IgD-negative memory B cell (primary cell): ENCODE results near the gene HLA-DOB. TPM values are rescaled to one million over a fixed set of nuclear protein-coding genes. Genes with fewer than 3 reads are reported as not detected.

Experiments
- H3K27ac Mint-ChIP-seq, 3 donors: one replicate each; pipeline ENCODE4 v1.8.0; 2020 to 2022; ENCODE audit warnings: mild to moderate bottlenecking in 3 of 3, mixed read lengths in 3 of 3, moderate library complexity in 1 of 3
- H3K27me3 Mint-ChIP-seq: one replicate; pipeline ENCODE4 v1.8.0; 2021; ENCODE audit warnings: mixed read lengths
- H3K36me3 Mint-ChIP-seq: one replicate; pipeline ENCODE4 v1.8.0; 2020; ENCODE audit warnings: mild to moderate bottlenecking, mixed read lengths
- H3K4me1 Mint-ChIP-seq, 3 donors: one replicate each; pipeline ENCODE4 v1.8.0; 2020 to 2022; ENCODE audit warnings: mixed read lengths in 3 of 3, mild to moderate bottlenecking in 1 of 3
- H3K4me3 Mint-ChIP-seq, 4 donors: one replicate each; pipeline ENCODE4 v1.8.0; 2020 to 2022; ENCODE audit warnings: mild to moderate bottlenecking in 4 of 4, mixed read lengths in 4 of 4, moderate library complexity in 3 of 4
- H3K9me3 Mint-ChIP-seq, 3 donors: one replicate each; pipeline ENCODE4 v1.8.0; 2020 to 2021; ENCODE audit warnings: mixed read lengths in 3 of 3, mild to moderate bottlenecking in 1 of 3
- polyA plus RNA-seq: library from polyadenylated mRNA; unstranded; fragments of 300-500 nt; fragmentation: Illumina TruSeq; gene quantifications from one replicate; pipeline ENCODE4 v1.2.3, GENCODE V29; 2021

Gene HLA-DOB
- polyA plus RNA-seq, 1 donor from 2014 or later: 368 TPM

- no peaks in the 10 kb centered on the region for H3K9me3 Mint-ChIP-seq
- no peak overlapping the region for H3K27ac Mint-ChIP-seq
- peaks cover 8% of the 10 kb centered on the region for H3K27me3 Mint-ChIP-seq
- peaks cover 0 to 9% (median 3%) of the 10 kb centered on the region in 3 donors for H3K4me1 Mint-ChIP-seq
- no peaks in the 10 kb centered on the region for H3K36me3 Mint-ChIP-seq
- no peak overlapping the region for H3K4me3 Mint-ChIP-seq
Measured at GRCh38 chr6:32774426-32774825, 42.4 kb downstream of the HLA-DOB start.

- peaks cover 16% of the 10 kb centered on the region for H3K27me3 Mint-ChIP-seq
- H3K36me3 Mint-ChIP-seq: no peaks in the 10 kb centered on the region
- H3K9me3 Mint-ChIP-seq: no peaks in the 10 kb centered on the region
- no peak overlapping the region for H3K27ac Mint-ChIP-seq
- peaks cover 0 to 9% (median 3%) of the 10 kb centered on the region in 3 donors for H3K4me1 Mint-ChIP-seq
- no peak overlapping the region for H3K4me3 Mint-ChIP-seq
Measured at GRCh38 chr6:32772656-32773055, 44.1 kb downstream of the HLA-DOB start.

GRCh38 chr6:32764048-32764447, 52.8 kb downstream of the HLA-DOB start:
- H3K4me3 Mint-ChIP-seq: no peak overlapping the region
- H3K36me3 Mint-ChIP-seq: peaks cover 2% of the 10 kb centered on the region
- peaks cover 13% of the 10 kb centered on the region for H3K27me3 Mint-ChIP-seq
- H3K9me3 Mint-ChIP-seq: no peaks in the 10 kb centered on the region
- H3K27ac Mint-ChIP-seq: no peak overlapping the region
- no peaks in the 10 kb centered on the region for H3K4me1 Mint-ChIP-seq

GRCh38 chr6:32763421-32763820, 53.4 kb downstream of the HLA-DOB start, which contains the start of gene HLA-DQB2:
TSS of gene HLA-DQB2 (minus strand) at chr6:32763532. CDS start at chr6:32763470, 62 bp downstream.
- Mint-ChIP-seq H3K9me3 (no peaks in the 10 kb centered on the region), H3K27ac (no peak within 1 kb of the TSS), H3K4me1 (no peaks in the 10 kb centered on the region), H3K4me3 (peak within 1 kb of the TSS in 1 of 4 donors; percentile 44), H3K27me3 (peaks cover 11% of the 10 kb centered on the region), H3K36me3 (peaks cover 2% of the 10 kb centered on the region)

Other genes starting within 250 kb of the HLA-DOB start
- gene HLA-DRB1, start 227.2 kb downstream of the HLA-DOB start, polyA plus RNA-seq: 1,928 TPM
- 377 TPM for gene HLA-DQA1, start 179.6 kb downstream of the HLA-DOB start, polyA plus RNA-seq
- 155 TPM for gene HLA-DQB1, start 150.3 kb downstream of the HLA-DOB start, polyA plus RNA-seq
- 167 TPM for gene HLA-DQA2, start 75.6 kb downstream of the HLA-DOB start, polyA plus RNA-seq
- 121 TPM for gene HLA-DQB2, start 53.5 kb downstream of the HLA-DOB start, polyA plus RNA-seq
- gene TAP2, start 21.7 kb upstream of the HLA-DOB start, polyA plus RNA-seq: 26.8 TPM
- gene PSMB8, start 27.0 kb upstream of the HLA-DOB start, polyA plus RNA-seq: 366 TPM
- 219 TPM for gene TAP1, start 36.7 kb upstream of the HLA-DOB start, polyA plus RNA-seq
- 695 TPM for gene PSMB9, start 37.2 kb upstream of the HLA-DOB start, polyA plus RNA-seq
- gene HLA-DMB, start 124.0 kb upstream of the HLA-DOB start, polyA plus RNA-seq: 771 TPM
- gene HLA-DMA, start 136.1 kb upstream of the HLA-DOB start, polyA plus RNA-seq: 946 TPM
- 110 TPM for gene BRD2, start 151.6 kb upstream of the HLA-DOB start, polyA plus RNA-seq
- 363 TPM for gene HLA-DOA, start 192.6 kb upstream of the HLA-DOB start, polyA plus RNA-seq